GM19035 (cell line): ENCODE results near the gene ZDHHC9.
"Not testable (repeated sequence)": the region's sequence is repeated elsewhere in the genome, so short reads cannot be mapped to it uniquely, and the experiment has no call there.

Experiments used
- ATAC-seq: cut with Tn5 transposase; IDR thresholded peaks from one replicate; pipeline ENCODE4 v1.9.1; 2021; ENCODE audit not compliant: unreplicated experiment

The ZDHHC9 gene

DNA sequence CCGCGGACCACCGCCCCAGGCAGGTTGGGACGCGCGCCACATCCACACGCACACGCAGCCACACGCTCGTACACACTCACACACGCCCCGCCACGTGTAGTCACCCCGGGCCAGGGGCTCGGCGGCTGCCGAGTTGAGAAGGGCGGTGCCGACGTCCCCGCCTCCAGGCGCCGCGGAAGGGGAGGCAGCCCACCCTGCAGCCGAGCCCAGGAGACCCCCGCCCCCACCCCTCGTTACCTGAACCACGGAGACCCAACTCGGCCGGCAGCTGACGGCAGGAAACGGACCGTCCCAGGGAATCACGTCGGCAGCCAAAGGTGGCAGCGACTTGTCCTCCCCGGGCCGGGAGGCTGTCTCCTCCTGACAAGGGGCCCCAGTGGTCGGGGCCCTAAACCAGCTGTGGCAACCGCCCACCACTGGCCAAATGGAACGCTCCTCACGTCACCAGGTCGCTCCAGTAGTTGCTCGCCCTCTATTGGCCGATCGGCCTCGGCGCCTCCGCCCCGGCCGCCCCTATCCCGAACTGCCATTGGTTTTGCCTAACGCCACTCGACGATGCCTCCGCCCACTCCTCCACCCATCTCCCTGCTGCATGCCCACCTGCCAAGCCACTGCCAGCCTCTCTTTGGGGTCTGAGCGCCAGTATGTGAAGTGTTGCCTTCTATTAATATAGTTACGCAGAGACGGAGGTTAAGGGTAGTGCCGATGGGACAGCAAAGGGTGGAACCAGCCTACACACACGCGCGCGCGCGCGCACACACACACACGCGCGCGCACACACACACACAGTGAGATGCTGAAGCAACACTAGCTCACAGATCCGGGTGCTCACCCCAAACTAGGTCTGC, at the start of gene ZDHHC9:
Gene ZDHHC9 (minus strand): TSS at position 428 of the 848 bp plus-strand sequence. CDS start 1,941 bp downstream, outside the sequence.
- peak; percentile 99 for ATAC-seq

DNA sequence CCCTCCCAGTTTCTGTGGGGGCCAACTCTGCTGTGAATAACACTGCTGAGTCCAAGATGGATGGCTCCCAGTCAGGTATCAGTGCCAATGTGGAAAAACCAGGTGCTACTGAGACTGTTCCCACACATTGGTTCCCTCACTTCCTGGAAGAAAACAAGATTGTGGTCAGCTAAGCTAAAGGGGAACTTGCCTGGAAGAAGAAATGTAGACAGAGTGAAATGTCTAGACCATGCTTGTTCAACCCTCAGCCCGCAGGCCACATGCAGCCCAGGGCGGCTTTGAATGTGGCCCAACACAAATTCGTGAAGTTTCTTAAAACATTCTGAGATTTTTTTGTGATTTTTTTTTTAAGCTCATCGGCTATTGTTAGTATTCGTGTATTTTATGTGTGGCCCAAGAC, 33.7 kb upstream of the ZDHHC9 start:
- no peak for ATAC-seq

DNA sequence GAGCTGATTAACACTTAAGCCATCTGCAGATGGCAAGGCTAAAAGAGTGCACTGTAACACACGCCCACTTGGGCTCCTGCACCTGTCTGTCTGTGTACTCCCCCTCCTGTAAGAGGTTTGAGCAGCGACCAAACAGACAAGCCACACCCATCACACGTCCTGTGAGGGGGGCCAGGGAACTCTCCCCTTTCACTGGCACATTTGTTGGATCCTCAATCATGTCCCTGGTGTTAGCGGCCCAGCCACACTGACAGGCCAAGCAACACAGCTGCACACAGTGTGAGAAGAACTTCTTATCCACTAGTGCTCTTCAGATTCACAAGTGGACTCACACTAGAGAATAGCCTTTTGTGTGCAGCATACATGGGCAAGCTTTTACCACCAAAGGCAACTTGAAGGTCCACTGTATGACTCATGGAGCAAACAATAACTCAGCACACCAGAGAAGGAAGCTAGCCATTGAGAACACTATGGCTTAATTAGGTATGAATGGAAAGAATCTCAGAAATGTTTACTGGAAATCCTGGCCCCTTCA, 33.2 kb upstream of the ZDHHC9 start:
- ATAC-seq: no peak

DNA sequence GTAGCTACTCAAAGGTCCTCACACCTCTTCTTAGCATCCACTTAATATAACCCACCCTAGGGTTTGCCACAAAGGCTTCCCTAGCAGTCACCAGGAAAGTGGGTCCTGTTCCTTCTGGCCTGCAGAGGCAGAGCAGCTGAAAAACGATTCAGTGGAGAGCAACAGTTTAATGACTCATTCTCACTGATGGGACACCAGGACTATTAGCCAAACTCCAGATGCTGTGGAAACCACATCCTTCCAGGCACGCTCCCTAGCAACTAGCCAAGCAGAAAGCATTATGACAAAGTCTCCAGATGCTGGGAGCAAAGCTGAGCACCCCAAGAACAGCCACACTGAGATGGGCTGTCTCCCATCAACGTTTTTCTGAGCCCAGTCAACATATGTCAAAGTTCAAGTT, 32.0 kb upstream of the ZDHHC9 start:
- ATAC-seq: no peak

DNA sequence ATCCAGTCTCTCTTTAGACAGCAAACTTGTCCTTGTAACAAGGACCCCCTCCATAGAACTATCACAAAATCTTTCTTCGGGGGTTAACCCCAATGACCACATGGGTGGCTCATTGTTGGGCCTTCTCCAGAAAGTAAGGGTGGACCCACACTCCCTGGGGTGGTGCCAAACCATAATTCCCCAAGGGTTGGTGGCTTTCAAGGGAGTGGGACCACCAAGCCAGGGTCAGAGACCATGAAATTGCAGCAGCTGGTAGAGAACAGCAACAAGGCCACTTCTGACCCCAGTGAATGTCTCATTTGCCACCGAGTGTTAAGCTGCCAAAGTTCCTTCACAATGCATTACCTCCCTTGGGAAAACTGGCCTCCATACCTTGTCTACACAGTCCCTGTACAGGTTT, 28.8 kb upstream of the ZDHHC9 start:
- ATAC-seq: no peak

DNA sequence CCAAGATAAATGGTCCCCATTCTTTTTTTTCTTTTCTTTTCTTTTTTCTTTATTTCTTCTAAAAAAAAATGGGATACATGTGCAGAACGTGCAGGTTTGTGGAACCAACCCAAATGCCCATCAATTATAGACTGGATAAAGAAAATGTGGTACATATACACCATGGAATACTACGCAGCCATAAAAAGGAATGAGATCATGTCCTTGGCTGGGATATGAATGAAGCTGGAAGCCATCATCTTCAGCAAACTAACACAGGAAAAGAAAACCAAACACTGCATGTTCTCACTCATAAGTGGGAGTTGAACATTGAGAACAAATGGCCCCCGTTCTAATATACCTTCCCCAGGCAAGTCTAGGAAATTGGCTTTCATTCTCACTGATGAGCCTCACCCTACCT, 22.6 kb upstream of the ZDHHC9 start:
- not testable (repeated sequence) for ATAC-seq

DNA sequence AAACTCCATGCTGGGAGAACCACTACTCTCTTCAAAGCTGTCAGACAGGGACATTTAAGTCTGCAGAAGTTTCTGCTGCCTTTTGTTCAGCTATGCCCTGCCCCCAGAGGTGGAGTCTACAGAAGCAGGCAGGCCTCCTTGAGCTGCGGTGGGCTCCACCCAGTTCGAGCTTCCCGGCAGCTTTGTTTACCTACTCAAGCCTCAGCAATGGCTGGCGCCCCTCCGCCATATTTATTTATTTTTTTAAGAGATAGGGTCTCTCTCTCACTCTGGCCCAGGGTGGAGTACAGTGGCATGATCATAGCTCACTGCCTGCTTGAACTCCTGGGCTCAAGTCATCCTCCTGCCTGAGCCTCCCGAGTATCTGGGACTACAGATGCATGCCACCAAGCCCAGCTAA, 15.4 kb upstream of the ZDHHC9 start:
- ATAC-seq: not testable (repeated sequence)

DNA sequence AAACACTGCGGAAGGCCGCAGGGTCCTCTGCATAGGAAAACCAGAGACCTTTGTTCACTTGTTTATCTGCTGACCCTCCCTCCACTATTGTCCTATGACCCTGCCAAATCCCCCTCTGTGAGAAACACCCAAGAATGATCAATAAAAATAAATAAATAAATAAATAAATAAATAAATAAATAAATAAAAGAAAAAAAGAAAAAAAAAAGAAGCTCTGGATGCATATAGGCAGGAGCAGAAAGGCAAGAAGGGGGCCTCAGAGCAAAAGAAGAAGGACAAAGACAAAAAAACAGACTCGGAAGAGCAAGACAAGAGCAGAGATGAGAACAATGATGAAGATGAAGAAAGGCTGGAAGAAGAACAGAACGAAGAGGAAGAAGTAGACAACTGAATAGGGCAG, 8.1 kb upstream of the ZDHHC9 start:
- ATAC-seq: not testable (repeated sequence)

DNA sequence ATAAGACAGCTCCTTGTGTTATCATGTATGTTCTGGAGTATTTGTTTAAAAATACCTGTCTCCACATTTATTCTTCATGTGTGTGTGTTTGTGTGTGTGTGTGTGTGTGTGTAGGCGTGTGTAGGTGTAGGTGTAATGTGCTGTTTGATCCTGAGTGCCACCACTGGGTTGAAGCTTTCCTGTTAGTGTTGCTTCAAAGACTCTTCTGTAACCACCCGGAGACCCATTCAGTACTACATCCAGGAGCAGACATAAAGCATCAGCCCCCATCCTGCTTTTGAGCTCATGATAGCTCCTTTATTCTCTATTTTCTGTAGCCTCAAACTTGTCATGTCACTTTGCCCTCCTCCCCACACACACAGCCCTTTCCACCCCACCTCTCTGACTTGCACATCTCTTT, 3.0 kb upstream of the ZDHHC9 start:
- ATAC-seq: no peak

DNA sequence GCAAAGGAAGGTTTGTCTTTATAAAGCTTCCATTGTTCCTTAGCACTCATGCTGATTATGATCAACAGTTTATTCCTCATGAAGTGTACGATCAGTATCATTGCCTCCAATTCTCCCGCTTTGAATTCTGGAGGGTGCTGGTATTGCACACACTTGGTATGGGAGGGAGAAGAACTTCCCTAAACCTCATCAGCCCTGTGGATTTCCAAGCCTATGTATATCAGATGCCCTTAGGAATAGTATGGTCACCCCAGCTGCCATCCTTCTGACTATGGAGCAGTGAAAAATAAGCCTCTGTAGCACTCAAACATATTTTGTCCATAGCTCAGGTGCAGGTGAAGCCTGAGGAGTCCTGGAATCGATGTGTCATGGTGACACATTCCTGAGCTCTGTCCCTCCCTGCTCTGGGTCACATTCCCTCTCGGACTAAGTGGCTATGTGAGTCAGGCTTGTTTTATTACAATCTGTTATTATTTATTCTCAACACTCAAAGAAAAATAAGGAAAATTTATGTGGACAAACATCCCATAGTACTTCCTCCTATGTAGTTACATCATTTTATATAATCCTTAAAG, 2.0 kb upstream of the ZDHHC9 start:
- no peak for ATAC-seq

DNA sequence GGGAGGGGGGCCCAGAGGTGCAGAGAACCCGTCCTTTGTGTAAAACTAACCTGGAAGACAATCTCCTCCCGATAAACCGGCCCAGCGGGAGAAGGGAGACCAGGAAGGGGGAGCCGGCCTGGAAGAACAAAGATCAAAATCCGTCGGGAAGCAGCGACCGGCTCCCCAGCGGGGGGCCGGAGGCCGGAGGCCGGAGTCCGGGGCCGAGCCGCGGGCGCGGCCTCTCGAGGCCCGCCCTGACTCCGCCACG, 552 bp downstream of the ZDHHC9 start:
- ATAC-seq: no peak

DNA sequence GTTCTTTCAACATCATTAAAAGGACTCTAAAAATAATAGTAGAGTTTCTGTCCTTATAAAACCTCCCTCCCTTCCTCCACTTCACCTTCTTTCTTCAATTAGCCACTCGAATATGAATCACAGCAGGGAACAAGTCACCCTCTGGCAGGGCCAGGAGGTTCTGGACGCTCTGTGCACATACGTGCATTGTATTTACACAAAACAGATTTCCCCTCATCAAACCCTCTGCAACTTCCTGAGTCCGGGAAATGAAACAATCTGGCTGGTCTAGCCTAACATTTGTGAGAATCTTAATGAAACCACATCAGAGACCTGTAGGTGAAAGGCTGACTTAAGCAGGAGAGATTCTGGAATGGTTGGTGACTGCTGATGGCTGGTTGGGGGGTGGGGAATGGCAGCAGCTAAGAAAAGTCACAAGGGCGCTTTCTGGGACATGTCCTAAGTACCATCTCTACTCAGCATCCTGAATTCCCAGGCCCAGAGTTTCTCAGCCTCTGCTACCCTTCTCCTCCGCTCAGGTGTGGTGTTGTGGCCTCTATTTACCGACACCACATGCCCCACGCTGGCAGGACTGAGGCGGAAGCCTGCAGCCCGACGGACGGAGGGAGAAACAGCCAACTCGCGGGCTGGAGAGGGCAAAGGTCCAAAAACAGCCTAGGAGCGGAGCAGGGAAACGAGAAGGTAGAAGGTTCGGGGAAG, 1.0 kb downstream of the ZDHHC9 start:
- no peak for ATAC-seq

DNA sequence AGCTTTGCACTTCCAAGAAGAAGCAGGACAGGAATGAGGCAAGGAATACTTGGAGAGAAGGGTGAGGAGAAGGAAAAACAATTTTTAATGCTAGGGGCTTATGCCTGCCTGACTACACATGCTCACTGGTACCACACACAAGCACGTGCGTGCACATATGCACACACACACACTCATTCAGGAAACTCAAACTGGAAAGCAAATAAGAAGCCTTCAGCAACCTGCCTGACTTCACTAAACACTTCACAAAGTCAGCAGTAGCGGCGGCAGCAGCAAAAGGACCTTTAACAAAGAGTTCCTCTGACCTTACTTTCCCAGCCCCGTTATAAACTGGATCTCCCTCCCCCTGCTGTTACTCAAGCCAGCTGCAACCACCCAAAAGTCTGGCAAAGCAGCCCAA, 3.3 kb downstream of the ZDHHC9 start:
- no peak for ATAC-seq

DNA sequence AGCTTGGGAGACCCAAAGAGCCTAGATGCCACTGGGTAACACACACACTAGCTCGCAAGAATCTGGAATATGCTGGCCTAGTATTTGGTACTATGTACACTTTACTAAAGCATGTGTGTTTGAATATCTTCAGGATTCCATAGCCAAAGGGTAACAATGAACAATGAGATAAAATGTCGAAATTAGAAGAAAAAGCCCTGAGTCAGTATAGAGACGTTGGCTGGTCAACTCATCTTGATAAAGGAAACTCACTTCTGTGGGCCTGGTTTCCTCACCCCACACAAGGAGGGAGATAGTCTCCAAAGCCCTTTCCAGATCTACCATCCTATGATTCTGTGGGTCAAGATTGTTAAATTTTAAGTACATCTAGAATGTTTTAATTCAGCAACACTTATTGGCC, 6.9 kb downstream of the ZDHHC9 start:
- no peak for ATAC-seq

DNA sequence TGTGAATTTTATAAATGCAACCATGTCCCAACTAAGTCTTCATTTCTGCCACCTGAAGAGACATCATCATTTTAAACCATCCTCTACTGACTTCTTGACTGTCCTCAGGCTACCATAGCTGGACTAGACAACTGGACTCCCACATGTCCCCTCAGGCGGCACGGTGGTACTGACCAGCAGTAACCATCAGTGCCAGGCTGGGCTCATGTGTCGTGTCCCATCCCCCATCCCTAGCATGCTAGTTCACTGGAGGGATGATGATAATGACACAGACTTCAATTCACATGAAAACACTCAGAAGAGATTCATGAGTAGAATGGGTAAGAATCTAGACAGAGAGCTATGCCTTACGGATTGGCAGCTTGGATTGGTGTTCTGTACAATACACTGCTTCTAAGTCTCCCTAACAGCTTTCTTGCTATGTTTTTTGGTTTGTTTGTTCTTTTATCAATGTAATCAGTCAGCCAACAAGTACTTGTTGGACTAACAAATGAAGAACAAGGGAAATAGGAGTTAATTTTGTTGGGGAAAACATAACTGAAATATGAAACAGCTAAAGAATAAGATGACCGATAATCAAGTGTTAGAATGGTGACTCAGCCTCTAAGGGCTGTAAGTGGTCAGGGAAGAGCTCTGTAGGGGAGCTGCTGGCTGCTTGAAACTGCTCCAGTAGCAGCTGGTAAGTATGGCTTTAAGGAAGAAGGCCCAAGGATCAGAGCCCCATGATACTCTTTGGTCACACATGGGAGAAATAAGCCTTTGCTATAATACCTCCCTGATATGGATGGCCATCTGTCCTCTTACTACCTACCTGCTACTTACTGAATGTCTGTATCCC, 10.3 kb downstream of the ZDHHC9 start:
- ATAC-seq: no peak

DNA sequence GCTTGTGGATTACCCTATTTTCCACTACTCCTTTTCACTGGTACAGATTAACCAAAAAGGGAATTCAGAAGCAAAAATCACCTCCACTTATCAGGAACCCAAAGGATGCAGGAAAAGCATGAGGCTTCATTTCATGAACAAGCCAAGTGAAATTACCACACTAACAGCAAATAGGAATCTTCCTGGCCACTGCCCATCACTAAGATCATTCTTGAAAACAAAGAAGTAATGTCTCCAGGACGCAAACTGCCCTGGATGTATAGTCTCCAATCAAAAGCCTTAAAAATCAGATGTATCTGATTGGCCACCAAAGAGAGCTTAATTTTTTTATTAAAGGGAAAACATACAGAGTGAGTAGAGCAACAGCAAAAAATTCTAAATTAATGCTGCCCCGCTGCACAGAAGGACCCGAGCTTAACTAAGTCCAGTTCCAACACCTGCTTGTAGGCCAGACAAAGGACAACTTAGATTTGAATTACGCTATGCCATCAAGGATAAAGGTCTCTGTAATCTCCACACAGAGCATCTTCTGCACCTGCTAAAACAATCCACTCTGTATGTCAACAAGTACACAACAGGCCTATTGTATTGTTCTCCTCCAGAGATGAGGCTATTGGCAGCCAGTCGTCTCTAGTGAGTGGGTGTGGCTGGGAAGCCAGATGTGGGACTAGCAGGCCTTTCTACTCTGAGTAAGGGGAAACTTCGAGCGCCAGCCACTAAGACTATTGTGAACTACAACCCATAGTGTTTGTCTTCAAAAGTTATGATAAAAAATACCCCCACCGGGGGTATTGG, 12.4 kb downstream of the ZDHHC9 start:
- ATAC-seq: no peak

DNA sequence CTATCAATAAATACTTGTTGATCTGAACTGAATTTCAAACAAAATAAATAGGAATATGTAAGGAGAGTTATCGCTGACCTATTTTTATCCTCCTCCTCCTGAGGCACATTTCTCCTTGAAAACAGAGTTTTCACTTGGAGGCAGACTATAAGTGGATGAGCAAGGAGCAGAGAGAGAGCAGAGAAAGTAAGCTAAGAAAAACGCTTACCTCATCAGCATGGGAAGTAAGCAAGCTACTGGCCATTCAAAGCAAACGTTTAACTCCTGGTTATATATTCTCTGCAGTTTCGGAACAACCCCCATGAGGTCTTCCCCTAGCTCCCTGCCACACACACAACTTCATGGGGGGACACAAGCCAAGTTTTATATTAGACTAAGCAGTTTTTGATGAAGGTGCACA, 13.2 kb downstream of the ZDHHC9 start:
- ATAC-seq: no peak

DNA sequence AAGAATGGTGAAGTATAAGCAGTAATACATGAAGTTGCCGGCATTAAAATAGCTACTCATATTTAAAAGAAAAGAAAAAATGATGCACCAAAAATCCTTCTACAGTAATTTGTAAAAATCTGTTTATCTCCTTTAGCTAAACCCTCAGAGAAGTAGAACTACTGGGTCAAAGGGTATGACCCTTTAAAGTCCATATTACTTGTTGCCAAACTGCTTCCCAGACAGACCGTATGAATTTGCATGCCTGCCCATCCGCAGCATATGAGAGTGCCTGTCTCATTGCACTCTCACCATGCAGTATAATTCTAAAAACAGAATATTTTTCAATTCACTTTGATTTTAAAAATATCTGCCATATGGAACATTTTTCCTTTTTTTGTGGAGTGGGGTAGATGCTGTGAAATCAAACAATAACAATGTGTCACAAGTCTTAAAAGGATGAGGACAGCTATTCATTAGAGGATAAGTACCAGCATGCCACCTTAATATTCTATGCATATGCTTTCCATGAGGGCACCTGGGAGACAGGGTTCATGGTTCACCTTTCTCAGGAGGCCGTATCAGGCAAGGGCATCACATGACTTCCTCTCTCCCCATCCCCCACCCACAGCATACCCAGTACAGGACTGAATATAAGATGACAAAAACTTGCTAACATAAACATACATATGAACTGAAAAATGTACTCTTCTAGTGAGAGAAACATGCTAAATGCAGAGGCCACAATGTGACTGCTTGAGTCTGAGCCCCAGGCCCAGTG, 17.8 kb downstream of the ZDHHC9 start:
- ATAC-seq: no peak

DNA sequence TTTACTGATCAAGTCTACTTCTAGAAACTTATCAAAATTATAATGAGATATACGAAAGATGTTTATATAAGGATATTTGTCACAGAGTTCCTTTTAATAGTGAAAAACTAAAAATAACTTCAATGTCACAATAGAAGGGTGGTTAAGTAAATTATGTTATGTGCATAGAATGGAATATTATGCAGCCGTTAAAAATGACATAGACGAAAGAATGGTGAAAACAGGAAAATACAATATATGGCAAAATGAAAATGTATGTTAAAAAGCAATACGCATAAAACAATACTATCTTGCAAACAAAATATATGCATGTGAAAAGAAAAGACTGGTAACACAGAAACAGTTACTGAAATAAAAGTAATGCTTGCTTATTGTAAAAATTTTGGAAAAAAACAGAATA, 19.1 kb downstream of the ZDHHC9 start:
- ATAC-seq: no peak

DNA sequence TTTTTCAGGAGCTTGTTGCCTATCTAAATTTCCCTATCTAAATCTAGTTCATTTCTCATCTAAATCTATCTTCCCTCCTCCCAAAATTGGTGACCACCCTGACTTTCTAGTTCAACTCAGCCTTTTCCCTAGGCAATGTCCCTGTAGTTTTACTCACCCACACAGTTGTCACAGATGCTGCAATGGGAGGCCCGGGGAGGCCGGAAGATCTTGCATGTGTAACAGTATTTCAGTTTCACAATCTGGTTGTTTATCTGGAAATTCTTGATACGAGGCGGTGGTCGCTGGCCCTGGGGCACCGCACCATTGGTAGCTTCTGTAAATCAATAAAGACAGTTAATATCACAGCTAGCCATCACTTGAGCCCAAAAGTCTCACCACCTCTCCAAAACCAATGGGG, 20.2 kb downstream of the ZDHHC9 start:
- no peak for ATAC-seq
